HG02759 (cell line): ENCODE data around the gene ARFRP1.
"Not testable (repeated sequence)": the region's sequence is repeated elsewhere in the genome, so short reads cannot be mapped to it uniquely, and the experiment has no call there.

Source experiments
- ATAC-seq: cut with Tn5 transposase; IDR thresholded peaks from one replicate; pipeline ENCODE4 v1.9.1; 2021; ENCODE audit warnings: mild to moderate bottlenecking, moderate library complexity; ENCODE audit not compliant: unreplicated experiment

ARFRP1 gene

DNA sequence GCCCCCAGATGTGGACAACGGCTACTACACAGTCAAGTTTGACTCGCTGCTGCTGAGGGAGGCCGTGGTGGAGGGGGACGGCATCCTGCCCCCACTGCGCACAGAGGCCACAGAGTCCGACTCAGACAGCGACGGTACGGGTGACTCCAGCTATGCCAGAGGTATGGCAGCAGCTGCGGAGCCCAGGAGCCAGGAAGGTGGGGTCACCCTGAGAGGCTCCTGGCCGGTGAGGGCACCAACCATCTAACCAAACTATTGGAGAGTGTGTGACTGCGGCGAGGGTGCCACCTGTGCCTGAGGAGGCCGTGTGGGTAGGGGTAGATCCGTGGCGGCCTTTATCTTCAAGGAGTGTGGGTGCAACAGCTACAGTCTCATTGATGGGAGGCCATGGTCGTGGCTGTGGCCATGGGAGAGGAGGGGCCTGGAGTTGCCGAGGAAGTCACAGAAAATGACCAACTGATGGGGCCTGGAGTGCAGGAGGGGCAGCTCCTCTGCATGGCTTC is 25.9 kb upstream of the ARFRP1 start:
- no peak for ATAC-seq

- no peak for ATAC-seq
Measured at GRCh38 chr20:63733117-63733516, 25.3 kb upstream of the ARFRP1 start.

DNA sequence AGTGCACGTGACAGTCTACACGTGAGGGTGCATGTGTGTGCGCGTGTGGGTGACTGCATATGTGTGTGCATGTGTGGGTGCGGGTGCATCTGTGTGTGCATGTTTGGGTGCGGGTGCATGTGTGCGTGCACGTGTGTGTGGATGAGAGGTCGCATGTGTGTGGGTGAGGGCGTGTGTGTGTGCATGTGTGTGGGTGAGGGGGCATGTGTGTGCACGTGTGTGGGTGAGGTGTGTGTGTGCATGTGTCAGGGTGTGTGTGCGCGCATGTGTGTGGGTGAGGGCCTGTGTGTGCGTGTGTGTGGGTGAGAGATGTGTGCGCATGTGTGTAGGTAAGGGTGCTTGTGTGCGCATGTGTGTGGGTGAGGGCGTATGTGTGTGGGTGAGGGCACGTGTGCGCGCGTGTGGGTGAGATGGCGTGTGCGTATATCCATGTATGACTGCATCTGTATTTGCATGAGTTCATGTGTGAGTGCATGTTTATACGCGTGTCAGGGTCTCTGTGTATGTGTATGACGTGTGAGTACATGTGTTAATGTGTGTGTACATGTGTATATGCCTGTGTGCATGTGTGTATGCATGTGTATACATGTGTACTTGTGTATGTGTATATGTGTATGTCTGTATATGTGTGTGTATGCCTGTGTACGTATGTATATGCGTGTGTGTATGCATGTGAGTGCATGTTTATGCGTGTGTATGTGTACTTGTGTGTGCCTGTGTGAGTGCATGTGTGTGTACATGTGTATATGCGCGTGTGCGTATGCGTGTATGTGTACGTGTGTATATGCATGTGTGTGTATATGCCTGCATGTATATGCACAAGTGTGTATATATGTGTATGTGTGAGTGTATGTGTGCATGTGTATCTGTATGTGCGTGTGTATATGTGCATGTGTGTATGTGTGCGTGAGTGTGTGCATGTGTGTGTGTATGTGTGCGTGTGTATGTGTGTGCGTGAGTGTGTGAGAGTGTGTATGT is 24.6 kb upstream of the ARFRP1 start:
- ATAC-seq = no peak

DNA sequence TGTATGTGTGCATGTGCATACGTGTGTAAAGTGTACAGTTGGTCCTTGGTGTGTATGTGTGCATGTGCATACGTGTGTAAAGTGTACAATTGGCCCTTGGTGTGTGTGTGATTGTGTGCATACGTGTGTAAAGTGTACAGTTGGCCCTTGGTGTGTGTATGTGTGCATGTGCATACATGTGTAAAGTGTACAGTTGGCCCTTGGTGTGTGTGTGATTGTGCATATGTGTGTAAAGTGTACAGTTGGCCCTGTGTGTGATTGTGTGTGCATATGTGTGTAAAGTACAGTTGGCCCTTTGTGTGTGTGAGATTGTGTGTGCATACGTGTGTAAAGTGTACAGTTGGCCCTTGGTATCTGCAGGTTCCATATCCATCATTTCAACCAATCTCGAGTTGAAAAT is 23.6 kb upstream of the ARFRP1 start:
- ATAC-seq = no peak

DNA sequence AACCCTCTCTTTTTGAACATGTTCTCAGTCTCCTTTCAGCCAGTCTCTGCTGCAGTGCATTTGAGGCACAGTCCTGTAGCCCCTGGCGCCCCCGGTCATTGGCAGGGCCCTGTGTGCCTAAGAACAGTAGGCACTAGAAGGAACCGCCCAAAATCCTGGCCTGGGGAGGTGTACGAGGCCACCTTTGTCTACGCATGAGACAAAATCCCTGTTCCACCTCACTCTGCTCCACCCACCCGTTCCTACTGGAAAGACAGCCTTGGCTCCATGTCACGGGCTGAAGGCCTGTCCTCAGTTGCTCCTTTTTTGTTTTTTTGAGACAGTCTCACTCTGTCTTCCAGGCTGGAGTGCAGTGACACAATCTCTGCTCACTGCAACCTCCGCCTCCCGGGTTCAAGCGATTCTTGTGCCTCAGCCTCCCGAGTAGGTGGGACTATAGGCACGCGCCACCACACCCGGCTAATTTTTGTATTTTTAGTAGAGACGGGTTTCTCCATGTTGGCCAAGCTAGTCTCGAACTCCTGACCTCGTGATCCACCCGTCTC is 22.5 kb upstream of the ARFRP1 start:
- ATAC-seq = not testable (repeated sequence)

- ATAC-seq = not testable (repeated sequence)
Measured at GRCh38 chr20:63722967-63723622, 15.3 kb upstream of the ARFRP1 start.

- ATAC-seq = no peak
Measured at GRCh38 chr20:63718996-63719395, 11.2 kb upstream of the ARFRP1 start.

- ATAC-seq = no peak
Measured at GRCh38 chr20:63714858-63715257, 7.1 kb upstream of the ARFRP1 start.

- no peak for ATAC-seq
Measured at GRCh38 chr20:63712191-63712590, 4.4 kb upstream of the ARFRP1 start.

GRCh38 chr20:63711085-63711645 is 3.4 kb upstream of the ARFRP1 start:
- ATAC-seq = no peak

DNA sequence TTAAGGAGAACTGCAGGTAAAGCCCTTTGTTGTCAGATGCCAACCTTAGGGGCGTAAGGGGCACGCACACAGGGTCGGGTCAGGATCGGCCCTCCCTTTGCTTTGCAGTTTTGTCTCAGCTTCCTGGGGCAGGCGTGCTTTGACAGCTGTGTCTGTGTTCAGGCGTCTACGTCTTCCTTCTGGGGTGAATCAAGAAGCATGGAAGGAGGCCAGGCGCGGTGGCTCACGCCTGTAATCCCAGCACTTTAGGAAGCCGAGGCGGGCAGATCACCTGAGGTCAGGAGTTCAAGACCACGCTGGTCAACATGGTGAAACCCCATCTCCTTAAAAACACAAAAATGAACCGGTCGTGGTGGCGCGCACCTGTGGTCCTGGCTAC is 1.4 kb upstream of the ARFRP1 start:
- no peak for ATAC-seq

DNA sequence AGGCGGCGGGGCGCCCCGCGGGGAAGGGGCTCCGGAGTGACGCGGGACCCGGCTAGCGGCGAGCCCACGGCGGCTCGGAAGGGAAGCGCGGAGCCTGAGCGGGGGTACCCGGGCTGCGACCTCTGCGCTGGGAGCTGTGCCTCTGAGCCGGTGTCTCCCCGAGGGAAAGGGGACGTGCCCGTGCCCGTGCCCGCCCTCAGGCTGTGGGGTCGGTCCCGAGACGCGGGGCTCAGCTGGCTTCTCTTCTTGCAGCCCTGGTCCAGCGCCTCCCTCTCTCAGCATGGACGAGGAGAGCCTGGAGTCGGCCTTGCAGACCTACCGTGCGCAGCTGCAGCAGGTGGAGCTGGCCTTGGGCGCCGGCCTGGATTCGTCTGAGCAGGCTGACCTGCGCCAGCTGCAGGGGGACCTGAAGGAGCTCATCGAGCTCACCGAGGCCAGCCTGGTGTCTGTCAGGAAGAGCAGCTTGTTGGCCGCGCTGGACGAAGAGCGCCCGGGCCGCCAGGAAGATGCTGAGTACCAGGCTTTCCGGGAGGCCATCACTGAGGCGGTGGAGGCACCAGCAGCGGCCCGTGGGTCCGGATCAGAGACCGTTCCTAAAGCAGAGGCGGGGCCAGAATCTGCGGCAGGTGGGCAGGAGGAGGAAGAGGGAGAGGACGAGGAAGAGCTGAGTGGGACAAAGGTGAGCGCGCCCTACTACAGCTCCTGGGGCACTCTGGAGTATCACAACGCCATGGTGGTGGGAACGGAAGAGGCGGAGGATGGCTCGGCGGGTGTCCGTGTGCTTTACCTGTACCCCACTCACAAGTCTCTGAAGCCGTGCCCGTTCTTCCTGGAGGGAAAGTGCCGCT is 749 bp upstream of the ARFRP1 start:
- peak; percentile 7 for ATAC-seq

DNA sequence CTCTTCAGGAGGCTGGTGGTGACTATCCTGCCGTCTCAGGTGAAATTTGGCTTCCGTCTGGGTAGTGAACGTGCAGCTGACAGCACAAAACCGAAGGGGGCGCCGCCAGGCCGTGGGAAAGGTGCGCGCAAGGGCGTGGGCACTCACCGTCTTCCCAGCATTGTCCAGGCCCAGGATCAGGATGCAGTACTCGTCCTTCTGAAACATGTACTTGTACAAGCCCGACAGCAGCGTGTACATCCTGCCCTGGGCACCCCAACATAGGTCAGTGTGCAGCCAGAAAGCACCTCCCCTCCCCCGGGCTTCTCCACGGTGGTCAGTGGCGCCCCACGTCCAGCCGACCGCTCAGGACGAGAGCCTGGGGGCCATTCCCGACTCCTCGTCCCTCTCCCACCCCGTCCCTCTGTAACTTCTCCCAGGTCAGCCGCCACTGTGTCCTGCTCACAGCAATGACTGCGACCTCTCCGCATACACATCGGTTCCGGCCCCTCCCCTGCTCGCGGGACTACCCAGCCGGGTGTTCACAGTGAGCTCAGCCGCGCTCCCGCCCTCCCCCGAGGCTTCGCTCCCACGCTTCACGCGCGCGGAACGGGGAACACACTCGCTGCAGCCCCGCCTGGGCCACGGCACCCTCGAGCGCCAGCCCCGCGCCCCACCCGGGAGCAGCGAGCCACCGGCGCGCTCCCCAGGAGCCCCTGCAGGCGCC is 771 bp downstream of the ARFRP1 start:
- ATAC-seq = peak; percentile 12

- ATAC-seq = no peak
Measured at GRCh38 chr20:63706027-63706695, 1.6 kb downstream of the ARFRP1 start.

DNA sequence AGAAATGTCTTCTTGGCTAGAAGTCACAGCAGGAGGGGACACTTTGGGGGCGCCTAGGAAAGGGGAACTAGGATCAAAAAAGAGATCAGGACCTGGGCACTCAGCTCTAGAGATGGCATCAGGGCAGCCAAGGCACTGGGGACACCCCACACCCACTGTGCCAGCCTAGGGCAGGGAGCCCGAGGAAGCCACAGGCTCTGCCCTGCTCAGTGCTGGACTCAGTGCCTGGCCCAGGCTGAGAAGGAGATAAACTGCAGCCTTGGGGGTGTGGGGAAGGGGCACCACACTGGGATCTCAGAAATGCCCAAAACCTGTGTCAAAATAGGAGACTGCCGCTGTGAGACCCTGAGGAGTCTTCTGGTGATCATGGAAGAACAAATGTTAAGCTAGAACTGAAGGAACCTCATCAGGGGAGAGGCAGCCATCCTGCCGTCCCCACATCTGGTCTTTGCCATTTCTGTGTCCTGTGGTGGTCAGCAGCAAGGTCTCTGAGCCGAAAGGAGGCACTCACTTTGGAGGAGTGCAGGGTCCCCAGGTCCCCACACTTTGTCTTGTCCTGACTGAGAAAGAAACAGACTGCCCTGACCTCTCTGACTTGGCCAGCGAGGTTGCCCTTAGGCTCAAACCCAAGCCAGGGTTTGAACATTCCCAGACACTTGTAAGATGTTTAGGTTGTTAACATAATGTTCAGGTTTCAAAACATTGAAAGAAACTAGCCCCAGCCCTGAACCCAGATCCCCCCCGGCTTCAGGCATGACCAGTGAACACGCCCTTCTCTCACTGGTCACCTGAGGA is 2.3 kb downstream of the ARFRP1 start:
- no peak for ATAC-seq

- ATAC-seq = no peak
Measured at GRCh38 chr20:63704749-63705117, 3.0 kb downstream of the ARFRP1 start.

DNA sequence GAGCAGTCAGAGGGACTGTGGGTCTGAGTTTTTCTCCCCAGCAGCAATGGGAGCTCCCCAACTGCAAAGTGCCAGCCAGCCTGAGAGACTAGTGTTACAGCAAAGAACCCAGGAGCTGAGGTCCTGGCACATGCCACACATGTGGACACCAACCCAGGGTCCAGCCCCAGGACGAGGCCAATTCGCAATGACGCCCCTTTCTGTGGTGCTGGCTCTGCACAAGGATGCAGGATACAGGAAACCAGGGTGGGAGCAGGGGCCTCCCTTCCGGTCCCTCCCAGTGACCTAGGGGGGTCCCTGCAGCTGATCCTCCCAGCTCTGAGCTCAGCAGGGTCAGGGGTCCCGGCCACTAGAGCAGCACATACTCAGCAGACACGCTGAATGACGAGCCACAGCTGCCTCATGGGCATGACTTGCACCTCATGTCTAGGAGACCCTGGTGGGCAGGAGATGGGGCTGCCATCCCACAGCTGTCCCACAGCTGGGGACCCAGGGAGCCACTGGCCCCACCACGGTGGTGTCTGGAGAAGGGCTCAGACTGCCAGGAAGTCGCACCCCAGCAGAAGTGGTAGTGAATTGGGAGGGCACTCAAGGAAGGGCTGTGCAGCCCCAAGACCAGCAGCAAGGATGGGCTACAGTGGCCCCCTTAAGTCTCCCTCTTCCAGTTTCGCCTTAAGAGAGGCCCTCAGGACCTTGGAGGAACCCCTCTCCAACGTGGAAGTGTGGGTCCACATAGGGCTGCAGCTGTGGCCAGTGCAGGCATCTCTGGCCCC is 3.6 kb downstream of the ARFRP1 start:
- no peak for ATAC-seq

GRCh38 chr20:63703471-63703975 is 4.3 kb downstream of the ARFRP1 start:
- ATAC-seq = no peak
